HepG2 (cell line): ENCODE results near the gene JAG1.

Experiments used
- EZH2 ChIP-seq: conservative IDR thresholded peaks from 2 replicates; pipeline ENCODE4 v1.6.1; 2012; ENCODE audit warnings: mild to moderate bottlenecking, low read depth, low read length, moderate library complexity
- GABPA ChIP-seq, 2 experiments: IDR thresholded peaks; 2 replicates each; pipeline ENCODE4 v1.6.1; 2011 to 2016; ENCODE audit warnings: low read depth in 2 of 2, low read length in 1 of 2, missing biosample characterization in 1 of 2, missing genetic modification characterization in 1 of 2
- IKZF1 ChIP-seq: fragments of 450-650 bp; IDR thresholded peaks from 2 replicates; pipeline ENCODE4 v1.7.1; 2016
- POLR2A ChIP-seq, 2 experiments: IDR thresholded peaks; 2 replicates each; pipeline ENCODE4 v1.6.1; 2011; ENCODE audit warnings: low read depth in 2 of 2, low read length in 2 of 2, mild to moderate bottlenecking in 1 of 2, moderate library complexity in 1 of 2; ENCODE audit not compliant: insufficient read depth in 1 of 2
- POLR2AphosphoS5 ChIP-seq: IDR thresholded peaks from 2 replicates; pipeline ENCODE4 v1.6.1; 2012; ENCODE audit warnings: low read depth, low read length
- RFX5 ChIP-seq: IDR thresholded peaks from 2 replicates; pipeline ENCODE4 v1.6.1; 2011; ENCODE audit warnings: low read depth, low read length, improper control_type of control experiment
- ZFP1 ChIP-seq: IDR thresholded peaks from 2 replicates; pipeline ENCODE4 v1.6.1; 2016
- ZNF335 ChIP-seq: sonication (generic); formaldehyde crosslinking; IDR thresholded peaks from 2 replicates; pipeline ENCODE4 v1.4.0; 2020; ENCODE audit warnings: missing genetic modification reagents
- ZNF431 ChIP-seq: sonication (generic); formaldehyde crosslinking; IDR thresholded peaks from 2 replicates; pipeline ENCODE4 v1.9.0; 2022; ENCODE audit warnings: missing genetic modification reagents, low read depth, mild to moderate bottlenecking, borderline replicate concordance
- ZNF672 ChIP-seq: sonication (generic); formaldehyde crosslinking; IDR thresholded peaks from 2 replicates; pipeline ENCODE4 v1.8.1; 2022; ENCODE audit warnings: missing genetic modification reagents
- TF ChIP-seq, protein P1 (sequence below): sonication (generic); formaldehyde crosslinking; conservative IDR thresholded peaks from 2 replicates; pipeline ENCODE4 v1.4.0; 2020; ENCODE audit warnings: missing genetic modification reagents
- TF ChIP-seq, protein P2 (sequence below), 2 experiments: IDR thresholded peaks; 2 replicates each; pipeline ENCODE4 v1.6.1; 2011 to 2012; ENCODE audit warnings: low read length in 2 of 2, borderline replicate concordance in 1 of 2, low read depth in 1 of 2, mild to moderate bottlenecking in 1 of 2, moderate library complexity in 1 of 2
- TF ChIP-seq, protein P3 (sequence below): sonication (generic); formaldehyde crosslinking; IDR thresholded peaks from 2 replicates; pipeline ENCODE4 v1.5.0; 2020; ENCODE audit warnings: mild to moderate bottlenecking, missing genetic modification reagents, moderate library complexity

DNA sequence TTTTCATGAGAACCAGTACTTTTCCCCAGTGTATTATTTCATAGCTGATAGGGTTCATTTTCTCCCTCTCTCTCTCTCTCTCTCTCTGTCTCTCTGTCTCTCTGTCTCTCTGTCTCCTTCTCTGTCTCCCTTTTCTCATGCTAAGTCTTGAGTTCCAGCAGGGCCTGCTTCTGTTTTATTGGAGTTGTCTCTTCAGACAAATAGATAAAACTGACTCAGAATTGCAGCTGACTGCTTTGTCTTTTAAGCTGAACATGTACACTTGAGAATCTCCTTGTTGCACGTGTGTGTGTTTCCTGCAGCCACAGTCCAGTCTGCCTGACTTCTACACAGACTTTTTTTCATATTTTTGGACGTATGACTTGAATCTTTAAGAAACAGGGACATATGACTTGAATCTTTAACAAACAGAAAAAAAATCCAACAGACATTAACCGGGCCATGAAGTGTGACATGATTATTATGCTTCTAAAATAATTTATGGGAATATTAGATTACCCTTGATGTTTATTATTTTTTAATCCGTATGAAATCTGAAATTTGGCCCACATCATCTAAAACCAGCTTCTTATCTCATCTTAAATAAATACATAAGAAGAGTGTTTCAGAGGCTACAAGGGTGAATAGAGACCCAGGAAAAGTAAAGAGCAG lies 71.5 kb downstream of the JAG1 start:
- TF ChIP-seq POLR2A (IDR thresholded peaks at IDR 0.05; ENCODE audit: insufficient read depth in 1 of 2, low read depth in 2 of 2, low read length in 2 of 2) = no peak
- TF ChIP-seq, protein P1, sequence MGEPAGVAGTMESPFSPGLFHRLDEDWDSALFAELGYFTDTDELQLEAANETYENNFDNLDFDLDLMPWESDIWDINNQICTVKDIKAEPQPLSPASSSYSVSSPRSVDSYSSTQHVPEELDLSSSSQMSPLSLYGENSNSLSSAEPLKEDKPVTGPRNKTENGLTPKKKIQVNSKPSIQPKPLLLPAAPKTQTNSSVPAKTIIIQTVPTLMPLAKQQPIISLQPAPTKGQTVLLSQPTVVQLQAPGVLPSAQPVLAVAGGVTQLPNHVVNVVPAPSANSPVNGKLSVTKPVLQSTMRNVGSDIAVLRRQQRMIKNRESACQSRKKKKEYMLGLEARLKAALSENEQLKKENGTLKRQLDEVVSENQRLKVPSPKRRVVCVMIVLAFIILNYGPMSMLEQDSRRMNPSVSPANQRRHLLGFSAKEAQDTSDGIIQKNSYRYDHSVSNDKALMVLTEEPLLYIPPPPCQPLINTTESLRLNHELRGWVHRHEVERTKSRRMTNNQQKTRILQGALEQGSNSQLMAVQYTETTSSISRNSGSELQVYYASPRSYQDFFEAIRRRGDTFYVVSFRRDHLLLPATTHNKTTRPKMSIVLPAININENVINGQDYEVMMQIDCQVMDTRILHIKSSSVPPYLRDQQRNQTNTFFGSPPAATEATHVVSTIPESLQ (CRISPR knock-in tag) = no peak
- no peak for TF ChIP-seq EZH2
- no peak for TF ChIP-seq GABPA (IDR thresholded peaks at IDR 0.05; ENCODE audit: low read depth, low read length)
- no peak for TF ChIP-seq GABPA (CRISPR knock-in tag; IDR thresholded peaks at IDR 0.05; ENCODE audit: low read depth)
- no peak for TF ChIP-seq RFX5
- TF ChIP-seq, protein P2, sequence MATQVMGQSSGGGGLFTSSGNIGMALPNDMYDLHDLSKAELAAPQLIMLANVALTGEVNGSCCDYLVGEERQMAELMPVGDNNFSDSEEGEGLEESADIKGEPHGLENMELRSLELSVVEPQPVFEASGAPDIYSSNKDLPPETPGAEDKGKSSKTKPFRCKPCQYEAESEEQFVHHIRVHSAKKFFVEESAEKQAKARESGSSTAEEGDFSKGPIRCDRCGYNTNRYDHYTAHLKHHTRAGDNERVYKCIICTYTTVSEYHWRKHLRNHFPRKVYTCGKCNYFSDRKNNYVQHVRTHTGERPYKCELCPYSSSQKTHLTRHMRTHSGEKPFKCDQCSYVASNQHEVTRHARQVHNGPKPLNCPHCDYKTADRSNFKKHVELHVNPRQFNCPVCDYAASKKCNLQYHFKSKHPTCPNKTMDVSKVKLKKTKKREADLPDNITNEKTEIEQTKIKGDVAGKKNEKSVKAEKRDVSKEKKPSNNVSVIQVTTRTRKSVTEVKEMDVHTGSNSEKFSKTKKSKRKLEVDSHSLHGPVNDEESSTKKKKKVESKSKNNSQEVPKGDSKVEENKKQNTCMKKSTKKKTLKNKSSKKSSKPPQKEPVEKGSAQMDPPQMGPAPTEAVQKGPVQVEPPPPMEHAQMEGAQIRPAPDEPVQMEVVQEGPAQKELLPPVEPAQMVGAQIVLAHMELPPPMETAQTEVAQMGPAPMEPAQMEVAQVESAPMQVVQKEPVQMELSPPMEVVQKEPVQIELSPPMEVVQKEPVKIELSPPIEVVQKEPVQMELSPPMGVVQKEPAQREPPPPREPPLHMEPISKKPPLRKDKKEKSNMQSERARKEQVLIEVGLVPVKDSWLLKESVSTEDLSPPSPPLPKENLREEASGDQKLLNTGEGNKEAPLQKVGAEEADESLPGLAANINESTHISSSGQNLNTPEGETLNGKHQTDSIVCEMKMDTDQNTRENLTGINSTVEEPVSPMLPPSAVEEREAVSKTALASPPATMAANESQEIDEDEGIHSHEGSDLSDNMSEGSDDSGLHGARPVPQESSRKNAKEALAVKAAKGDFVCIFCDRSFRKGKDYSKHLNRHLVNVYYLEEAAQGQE (IDR thresholded peaks at IDR 0.05; ENCODE audit: borderline replicate concordance in 1 of 2, low read depth in 1 of 2, low read length in 2 of 2) = no peak
- TF ChIP-seq ZNF672 (CRISPR knock-in tag) = no peak
- TF ChIP-seq POLR2AphosphoS5 = no peak
- TF ChIP-seq, protein P3, sequence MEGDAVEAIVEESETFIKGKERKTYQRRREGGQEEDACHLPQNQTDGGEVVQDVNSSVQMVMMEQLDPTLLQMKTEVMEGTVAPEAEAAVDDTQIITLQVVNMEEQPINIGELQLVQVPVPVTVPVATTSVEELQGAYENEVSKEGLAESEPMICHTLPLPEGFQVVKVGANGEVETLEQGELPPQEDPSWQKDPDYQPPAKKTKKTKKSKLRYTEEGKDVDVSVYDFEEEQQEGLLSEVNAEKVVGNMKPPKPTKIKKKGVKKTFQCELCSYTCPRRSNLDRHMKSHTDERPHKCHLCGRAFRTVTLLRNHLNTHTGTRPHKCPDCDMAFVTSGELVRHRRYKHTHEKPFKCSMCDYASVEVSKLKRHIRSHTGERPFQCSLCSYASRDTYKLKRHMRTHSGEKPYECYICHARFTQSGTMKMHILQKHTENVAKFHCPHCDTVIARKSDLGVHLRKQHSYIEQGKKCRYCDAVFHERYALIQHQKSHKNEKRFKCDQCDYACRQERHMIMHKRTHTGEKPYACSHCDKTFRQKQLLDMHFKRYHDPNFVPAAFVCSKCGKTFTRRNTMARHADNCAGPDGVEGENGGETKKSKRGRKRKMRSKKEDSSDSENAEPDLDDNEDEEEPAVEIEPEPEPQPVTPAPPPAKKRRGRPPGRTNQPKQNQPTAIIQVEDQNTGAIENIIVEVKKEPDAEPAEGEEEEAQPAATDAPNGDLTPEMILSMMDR (CRISPR knock-in tag) = no peak
- no peak for TF ChIP-seq ZFP1
- TF ChIP-seq ZNF431 (CRISPR knock-in tag) = no peak
- no peak for TF ChIP-seq IKZF1
- no peak for TF ChIP-seq ZNF335 (CRISPR knock-in tag)
